IPS-15b (cell line): ENCODE results near the gene URB1.

ENCODE experiments used
- H3K27me3 ChIP-seq: one replicate; pipeline ENCODE4 v1.6.1; 2013; ENCODE audit warnings: low read length; ENCODE audit not compliant: control insufficient read depth, insufficient read depth
- H3K36me3 ChIP-seq: one replicate; pipeline ENCODE4 v1.6.1; 2013; ENCODE audit warnings: low read length; ENCODE audit not compliant: control insufficient read depth, insufficient read depth
- H3K4me1 ChIP-seq: one replicate; pipeline ENCODE4 v1.6.1; 2013; ENCODE audit warnings: mild to moderate bottlenecking, low read length; ENCODE audit not compliant: control insufficient read depth, insufficient read depth
- H3K4me3 ChIP-seq: one replicate; pipeline ENCODE4 v1.5.1; 2013; ENCODE audit warnings: low read depth, low read length
- H3K9ac ChIP-seq: one replicate; pipeline ENCODE4 v1.6.1; 2013; ENCODE audit warnings: low read depth, mild to moderate bottlenecking, low read length
- H3K9me3 ChIP-seq: one replicate; pipeline ENCODE4 v1.6.1; 2013; ENCODE audit warnings: mild to moderate bottlenecking, low read length; ENCODE audit not compliant: control insufficient read depth, insufficient read depth

URB1 gene

GRCh38 chr21:32349333-32349944 is 43.4 kb downstream of the URB1 start:
- H3K36me3 ChIP-seq: peaks cover 86% of the 10 kb centered on the region
- H3K4me1 ChIP-seq: no peaks in the 10 kb centered on the region
- H3K27me3 ChIP-seq: no peaks in the 10 kb centered on the region

GRCh38 chr21:32348604-32349332 is 44.0 kb downstream of the URB1 start:
- Histone ChIP-seq H3K4me1 (no peaks in the 10 kb centered on the region), H3K36me3 (peaks cover 87% of the 10 kb centered on the region), H3K9me3 (no peaks in the 10 kb centered on the region), H3K9ac (no peak overlapping the region), H3K27me3 (no peaks in the 10 kb centered on the region), H3K4me3 (no peak overlapping the region)

More at GRCh38 chr21:32349333-32349944, 43.4 kb downstream of the URB1 start:
- Histone ChIP-seq H3K4me3 (no peak overlapping the region), H3K9ac (no peak overlapping the region), H3K9me3 (no peaks in the 10 kb centered on the region)

- Histone ChIP-seq H3K9ac (no peak overlapping the region), H3K4me1 (no peaks in the 10 kb centered on the region), H3K36me3 (peaks cover 82% of the 10 kb centered on the region), H3K4me3 (no peak overlapping the region), H3K9me3 (no peaks in the 10 kb centered on the region), H3K27me3 (no peaks in the 10 kb centered on the region)
Observed at GRCh38 chr21:32347977-32348376, 44.8 kb downstream of the URB1 start.

GRCh38 chr21:32347351-32347750 is 45.5 kb downstream of the URB1 start:
- H3K4me3 ChIP-seq: no peak overlapping the region
- no peaks in the 10 kb centered on the region for H3K4me1 ChIP-seq
- H3K36me3 ChIP-seq: peaks cover 78% of the 10 kb centered on the region
- no peaks in the 10 kb centered on the region for H3K27me3 ChIP-seq
- H3K9ac ChIP-seq: no peak overlapping the region
- no peaks in the 10 kb centered on the region for H3K9me3 ChIP-seq

GRCh38 chr21:32346951-32347350 is 45.9 kb downstream of the URB1 start:
- no peak overlapping the region for H3K4me3 ChIP-seq
- no peaks in the 10 kb centered on the region for H3K4me1 ChIP-seq
- no peaks in the 10 kb centered on the region for H3K9me3 ChIP-seq
- H3K9ac ChIP-seq: no peak overlapping the region
- H3K36me3 ChIP-seq: peaks cover 76% of the 10 kb centered on the region
- no peaks in the 10 kb centered on the region for H3K27me3 ChIP-seq

- H3K4me3 ChIP-seq: no peak overlapping the region
- no peaks in the 10 kb centered on the region for H3K27me3 ChIP-seq
- H3K9ac ChIP-seq: no peak overlapping the region
- H3K4me1 ChIP-seq: no peaks in the 10 kb centered on the region
- H3K9me3 ChIP-seq: no peaks in the 10 kb centered on the region
- H3K36me3 ChIP-seq: peaks cover 60% of the 10 kb centered on the region
Observed at GRCh38 chr21:32340863-32341848, 51.7 kb downstream of the URB1 start.

GRCh38 chr21:32338209-32338921 is 54.4 kb downstream of the URB1 start:
- Histone ChIP-seq H3K9me3 (no peaks in the 10 kb centered on the region), H3K9ac (no peak overlapping the region), H3K4me1 (no peaks in the 10 kb centered on the region), H3K36me3 (peaks cover 68% of the 10 kb centered on the region), H3K27me3 (no peaks in the 10 kb centered on the region), H3K4me3 (no peak overlapping the region)

- Histone ChIP-seq H3K4me3 (no peak overlapping the region), H3K9me3 (no peaks in the 10 kb centered on the region), H3K4me1 (no peaks in the 10 kb centered on the region), H3K36me3 (peaks cover 69% of the 10 kb centered on the region), H3K9ac (no peak overlapping the region), H3K27me3 (no peaks in the 10 kb centered on the region)
Observed at GRCh38 chr21:32337206-32337605, 55.6 kb downstream of the URB1 start.

- no peak overlapping the region for H3K4me3 ChIP-seq
- H3K36me3 ChIP-seq: peaks cover 71% of the 10 kb centered on the region
Observed at GRCh38 chr21:32336711-32337110, 56.1 kb downstream of the URB1 start.

GRCh38 chr21:32335601-32336575 is 56.9 kb downstream of the URB1 start:
- Histone ChIP-seq H3K4me3 (no peak overlapping the region), H3K4me1 (no peaks in the 10 kb centered on the region), H3K36me3 (peaks cover 73% of the 10 kb centered on the region), H3K27me3 (no peaks in the 10 kb centered on the region), H3K9me3 (no peaks in the 10 kb centered on the region), H3K9ac (no peak overlapping the region)

More at GRCh38 chr21:32336711-32337110, 56.1 kb downstream of the URB1 start:
- no peaks in the 10 kb centered on the region for H3K9me3 ChIP-seq
- H3K27me3 ChIP-seq: no peaks in the 10 kb centered on the region
- no peaks in the 10 kb centered on the region for H3K4me1 ChIP-seq
- no peak overlapping the region for H3K9ac ChIP-seq
